K562 (cell line): ENCODE data around the gene LEPR. TPM values are rescaled to one million over a fixed set of nuclear protein-coding genes. Genes with fewer than 3 reads are reported as not detected.
A peak's percentile ranks its signal among the peaks of the same experiment; 100 is the strongest.

Experiments
- ARHGAP35 ChIP-seq: fragments of 450-650 bp; IDR thresholded peaks from 2 replicates; pipeline ENCODE4 v1.6.1; 2018; ENCODE audit not compliant: partially characterized antibody
- BACH1 ChIP-seq: fragments of 200-800 bp; sonication (Bioruptor generic); IDR thresholded peaks from 2 replicates; pipeline ENCODE4 v1.6.1; 2016; ENCODE audit warnings: missing genetic modification characterization, missing compliant biosample characterization
- C11orf30 ChIP-seq: fragments of 450-650 bp; IDR thresholded peaks from 2 replicates; pipeline ENCODE4 v1.6.1; 2016; ENCODE audit warnings: low read depth, mild to moderate bottlenecking
- ELF1 ChIP-seq: fragments of 200-800 bp; sonication (Bioruptor generic); IDR thresholded peaks from 2 replicates; pipeline ENCODE4 v1.6.1; 2016; ENCODE audit warnings: missing genetic modification characterization, missing compliant biosample characterization
- EP300 ChIP-seq: IDR thresholded peaks from 2 replicates; pipeline ENCODE4 v1.6.1; 2012; ENCODE audit warnings: low read length, improper control_type of control experiment
- EP400 ChIP-seq: fragments of 450-650 bp; IDR thresholded peaks from 2 replicates; pipeline ENCODE4 v1.6.1; 2017; ENCODE audit warnings: antibody characterized with exemption, mild to moderate bottlenecking, moderate library complexity
- FOS ChIP-seq: IDR thresholded peaks from 3 replicates; pipeline ENCODE4 v1.6.1; 2011; ENCODE audit not compliant: insufficient read length; ENCODE audit errors: extremely low read depth
- FOSL1 ChIP-seq: fragments of 200-800 bp; sonication (Bioruptor generic); conservative IDR thresholded peaks from 2 replicates; pipeline ENCODE4 v1.6.1; 2016; ENCODE audit warnings: missing genetic modification characterization, missing compliant biosample characterization
- LARP7 ChIP-seq: fragments of 450-650 bp; IDR thresholded peaks from 2 replicates; pipeline ENCODE4 v1.6.1; 2016
- NONO ChIP-seq, 2 experiments: fragments of 200-400 bp in 1 of 2; fragments of 450-650 bp in 1 of 2; formaldehyde crosslinking in 1 of 2; IDR thresholded peaks; 2 replicates each; pipeline ENCODE4 v1.6.1; 2017; ENCODE audit warnings: low read depth in 2 of 2, mild to moderate bottlenecking in 2 of 2, moderate library complexity in 2 of 2, low read length in 1 of 2
- RFX7 ChIP-seq: fragments of 250-450 bp; sonication (Bioruptor Pico); IDR thresholded peaks from 2 replicates; pipeline ENCODE4 v1.5.1; 2021; ENCODE audit warnings: mild to moderate bottlenecking
- RNF2 ChIP-seq: sonication (generic); IDR thresholded peaks from 2 replicates; pipeline ENCODE4 v1.6.1; 2016
- RUNX1 ChIP-seq: sonication (generic); IDR thresholded peaks from 2 replicates; pipeline ENCODE4 v1.6.1; 2016; ENCODE audit warnings: antibody characterized with exemption, low read depth
- SAP30 ChIP-seq: fragments of 200-600 bp; sonication (generic); IDR thresholded peaks from 2 replicates; pipeline ENCODE4 v1.6.1; 2012; ENCODE audit warnings: borderline replicate concordance, low read depth, mild to moderate bottlenecking, moderate library complexity, low read length, control low read depth, inconsistent platforms; ENCODE audit not compliant: insufficient read depth, poor library complexity, severe bottlenecking
- SMARCB1 ChIP-seq: IDR thresholded peaks from 2 replicates; pipeline ENCODE4 v1.6.1; 2011; ENCODE audit warnings: improper control_type of control experiment, low read depth; ENCODE audit not compliant: insufficient read length
- ZC3H8 ChIP-seq: fragments of 450-650 bp; IDR thresholded peaks from 2 replicates; pipeline ENCODE4 v1.6.1; 2017
- ZNF121 ChIP-seq: sonication (generic); formaldehyde crosslinking; conservative IDR thresholded peaks from 2 replicates; pipeline ENCODE4 v1.8.0; 2022; ENCODE audit warnings: missing genetic modification reagents
- ZNF184 ChIP-seq: sonication (generic); formaldehyde crosslinking; IDR thresholded peaks from 2 replicates; pipeline ENCODE4 v1.5.0; 2020; ENCODE audit warnings: missing genetic modification reagents
- ZNF23 ChIP-seq: fragments of 250-450 bp; sonication (Bioruptor Pico); IDR thresholded peaks from 2 replicates; pipeline ENCODE4 v1.4.0; 2020; ENCODE audit warnings: mild to moderate bottlenecking
- ZNF253 ChIP-seq: fragments of 250-450 bp; sonication (Bioruptor Pico); conservative IDR thresholded peaks from 2 replicates; pipeline ENCODE4 v1.6.1; 2021; ENCODE audit warnings: mild to moderate bottlenecking
- ZNF785 ChIP-seq: fragments of 250-450 bp; sonication (Bioruptor Pico); IDR thresholded peaks from 2 replicates; pipeline ENCODE4 v1.4.0; 2020; ENCODE audit warnings: mild to moderate bottlenecking
- ZZZ3 ChIP-seq: fragments of 450-650 bp; IDR thresholded peaks from 2 replicates; pipeline ENCODE4 v1.6.1; 2016; ENCODE audit warnings: antibody characterized with exemption, mild to moderate bottlenecking, moderate library complexity
- polyA plus RNA-seq, 8 experiments: library from polyadenylated mRNA; depleted of rRNA in 4 of 8; stranded (reverse) in 5 of 8; unstranded in 3 of 8; fragments of >200 nt; fragmentation: Nextera tagmentation in 2 of 8; fragmentation: Illumina TruSeq in 1 of 8; extraction: Ambion mirVana in 2 of 8; extraction: Trizol in 1 of 8; gene quantifications; 2 replicates each; pipeline versions ENCODE4 v1.2.1 to v1.2.3, GENCODE V29; 2011 to 2014; ENCODE audit warnings: inconsistent platforms in 1 of 8, missing spikeins in 1 of 8
- total RNA-seq, 7 experiments: library from RNA; depleted of rRNA in 6 of 7; stranded (reverse); fragments of >200 nt in 6 of 7; fragmentation: Illumina TruSeq in 2 of 7; extraction: Trizol in 2 of 7; gene quantifications; 2 replicates each; pipeline versions ENCODE4 v1.2.1 to v1.2.3, GENCODE V29; 2011 to 2021; ENCODE audit warnings: low replicate concordance in 1 of 7
- TF ChIP-seq, protein P1 (sequence below): IDR thresholded peaks from 2 replicates; pipeline ENCODE4 v1.6.1; 2014; ENCODE audit warnings: antibody characterized with exemption
- TF ChIP-seq, protein P2 (sequence below), 2 experiments: IDR thresholded peaks; 2 replicates each; pipeline ENCODE4 v1.6.1; 2011; ENCODE audit warnings: borderline replicate concordance in 1 of 2, control low read depth in 1 of 2, low read depth in 1 of 2, low read length in 1 of 2, mild to moderate bottlenecking in 1 of 2, mixed read lengths in 1 of 2, moderate library complexity in 1 of 2; ENCODE audit not compliant: insufficient read depth in 1 of 2, insufficient read length in 1 of 2, poor library complexity in 1 of 2, severe bottlenecking in 1 of 2; ENCODE audit errors: extremely low read depth in 1 of 2
- TF ChIP-seq, protein P3 (sequence below): fragments of 450-650 bp; IDR thresholded peaks from 2 replicates; pipeline ENCODE4 v1.6.1; 2017; ENCODE audit warnings: mild to moderate bottlenecking, moderate library complexity
- TF ChIP-seq, protein P4 (sequence below): fragments of 450-650 bp; IDR thresholded peaks from 2 replicates; pipeline ENCODE4 v1.6.1; 2018; ENCODE audit warnings: mild to moderate bottlenecking, low read depth; ENCODE audit not compliant: partially characterized antibody

The LEPR gene
- total and polyA plus RNA-seq, 9 of the 15 experiments (the other 6 are each of a cell fraction or from before 2014, with no cell fraction given): 12.2 to 111 (median 43.1) TPM

DNA sequence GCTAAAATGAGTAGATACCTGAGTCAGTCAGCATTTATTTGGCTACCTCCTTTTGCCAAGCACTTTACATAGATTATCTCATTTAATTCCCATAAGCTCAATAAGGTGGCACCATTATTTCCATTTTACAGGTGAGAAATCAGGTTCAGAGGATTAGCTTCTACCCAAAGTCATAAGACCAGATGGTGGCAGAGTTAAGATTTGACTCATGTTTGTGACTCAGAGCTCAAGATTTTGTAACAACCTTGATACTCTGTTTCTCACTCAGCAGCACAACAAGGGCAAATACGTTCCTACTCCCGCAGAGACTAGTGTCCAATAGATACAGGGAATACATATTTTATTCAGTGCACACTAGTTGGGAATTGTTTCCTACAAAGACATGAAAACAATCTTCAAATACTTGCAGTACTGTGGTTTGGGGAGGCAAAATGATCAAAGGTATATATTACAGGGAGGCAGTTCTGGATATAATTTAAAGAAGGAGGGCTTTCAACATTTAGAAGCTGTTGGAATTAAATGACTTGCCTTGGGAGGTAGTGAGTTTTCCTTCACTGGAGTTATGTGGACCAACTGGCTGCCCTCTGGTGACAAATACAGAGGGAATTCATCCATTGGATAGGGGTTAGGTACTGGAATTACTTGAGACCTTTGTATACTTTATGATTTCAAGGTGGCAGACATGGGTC is 3.6 kb downstream of the LEPR start (continued):
- TF ChIP-seq RNF2: no peak
- TF ChIP-seq, protein P1, sequence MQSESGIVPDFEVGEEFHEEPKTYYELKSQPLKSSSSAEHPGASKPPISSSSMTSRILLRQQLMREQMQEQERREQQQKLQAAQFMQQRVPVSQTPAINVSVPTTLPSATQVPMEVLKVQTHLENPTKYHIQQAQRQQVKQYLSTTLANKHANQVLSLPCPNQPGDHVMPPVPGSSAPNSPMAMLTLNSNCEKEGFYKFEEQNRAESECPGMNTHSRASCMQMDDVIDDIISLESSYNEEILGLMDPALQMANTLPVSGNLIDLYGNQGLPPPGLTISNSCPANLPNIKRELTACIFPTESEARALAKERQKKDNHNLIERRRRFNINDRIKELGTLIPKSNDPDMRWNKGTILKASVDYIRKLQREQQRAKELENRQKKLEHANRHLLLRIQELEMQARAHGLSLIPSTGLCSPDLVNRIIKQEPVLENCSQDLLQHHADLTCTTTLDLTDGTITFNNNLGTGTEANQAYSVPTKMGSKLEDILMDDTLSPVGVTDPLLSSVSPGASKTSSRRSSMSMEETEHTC: 0 out of 2 replicates have a peak, but pooled peaks have one; percentile 55
- no peak for TF ChIP-seq SMARCB1
- peak; percentile 57; the same call in 1 of the 2 replicates for TF ChIP-seq EP300
- no peak for TF ChIP-seq ELF1 (tag)
- TF ChIP-seq, protein P2, sequence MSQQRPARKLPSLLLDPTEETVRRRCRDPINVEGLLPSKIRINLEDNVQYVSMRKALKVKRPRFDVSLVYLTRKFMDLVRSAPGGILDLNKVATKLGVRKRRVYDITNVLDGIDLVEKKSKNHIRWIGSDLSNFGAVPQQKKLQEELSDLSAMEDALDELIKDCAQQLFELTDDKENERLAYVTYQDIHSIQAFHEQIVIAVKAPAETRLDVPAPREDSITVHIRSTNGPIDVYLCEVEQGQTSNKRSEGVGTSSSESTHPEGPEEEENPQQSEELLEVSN (IDR thresholded peaks at IDR 0.05; ENCODE audit: borderline replicate concordance in 1 of 2, extremely low read depth in 1 of 2, insufficient read depth in 1 of 2, insufficient read length in 1 of 2, low read depth in 1 of 2, low read length in 1 of 2, poor library complexity in 1 of 2, severe bottlenecking in 1 of 2): no peak
- TF ChIP-seq EP400: 0 out of 2 replicates have a peak, but pooled peaks have one; percentile 23
- TF ChIP-seq FOS: peak; percentile 60
- no peak for TF ChIP-seq RUNX1
- TF ChIP-seq NONO (IDR thresholded peaks at IDR 0.05; ENCODE audit: low read depth in 2 of 2, low read length in 1 of 2): no peak
- no peak for TF ChIP-seq ZNF253 (CRISPR knock-in tag)
- TF ChIP-seq ARHGAP35: no peak
- no peak for TF ChIP-seq BACH1 (tag)
- TF ChIP-seq, protein P3, sequence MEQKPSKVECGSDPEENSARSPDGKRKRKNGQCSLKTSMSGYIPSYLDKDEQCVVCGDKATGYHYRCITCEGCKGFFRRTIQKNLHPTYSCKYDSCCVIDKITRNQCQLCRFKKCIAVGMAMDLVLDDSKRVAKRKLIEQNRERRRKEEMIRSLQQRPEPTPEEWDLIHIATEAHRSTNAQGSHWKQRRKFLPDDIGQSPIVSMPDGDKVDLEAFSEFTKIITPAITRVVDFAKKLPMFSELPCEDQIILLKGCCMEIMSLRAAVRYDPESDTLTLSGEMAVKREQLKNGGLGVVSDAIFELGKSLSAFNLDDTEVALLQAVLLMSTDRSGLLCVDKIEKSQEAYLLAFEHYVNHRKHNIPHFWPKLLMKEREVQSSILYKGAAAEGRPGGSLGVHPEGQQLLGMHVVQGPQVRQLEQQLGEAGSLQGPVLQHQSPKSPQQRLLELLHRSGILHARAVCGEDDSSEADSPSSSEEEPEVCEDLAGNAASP: no peak
- no peak for TF ChIP-seq ZC3H8
- TF ChIP-seq LARP7: no peak
- TF ChIP-seq RFX7 (CRISPR knock-in tag): no peak
- no peak for TF ChIP-seq C11orf30
- no peak for TF ChIP-seq ZNF184
- no peak for TF ChIP-seq ZNF785 (CRISPR knock-in tag)
- TF ChIP-seq FOSL1 (tag): peak; percentile 99
- TF ChIP-seq, protein P4, sequence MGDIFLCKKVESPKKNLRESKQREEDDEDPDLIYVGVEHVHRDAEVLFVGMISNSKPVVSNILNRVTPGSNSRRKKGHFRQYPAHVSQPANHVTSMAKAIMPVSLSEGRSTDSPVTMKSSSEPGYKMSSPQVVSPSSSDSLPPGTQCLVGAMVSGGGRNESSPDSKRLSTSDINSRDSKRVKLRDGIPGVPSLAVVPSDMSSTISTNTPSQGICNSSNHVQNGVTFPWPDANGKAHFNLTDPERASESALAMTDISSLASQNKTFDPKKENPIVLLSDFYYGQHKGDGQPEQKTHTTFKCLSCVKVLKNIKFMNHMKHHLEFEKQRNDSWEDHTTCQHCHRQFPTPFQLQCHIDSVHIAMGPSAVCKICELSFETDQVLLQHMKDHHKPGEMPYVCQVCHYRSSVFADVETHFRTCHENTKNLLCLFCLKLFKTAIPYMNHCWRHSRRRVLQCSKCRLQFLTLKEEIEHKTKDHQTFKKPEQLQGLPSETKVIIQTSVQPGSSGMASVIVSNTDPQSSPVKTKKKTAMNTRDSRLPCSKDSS: no peak
- TF ChIP-seq ZNF121 (CRISPR knock-in tag): no peak
- no peak for TF ChIP-seq ZNF23 (CRISPR knock-in tag)
- TF ChIP-seq SAP30: no peak
- no peak for TF ChIP-seq ZZZ3
